Kidney (tissue), 22 donors: ENCODE data around the gene TREML2. TPM values are rescaled to one million over a fixed set of nuclear protein-coding genes. Genes with fewer than 3 reads are reported as not detected.
A peak's percentile ranks its signal among the peaks of the same experiment; 100 is the strongest.
"Not testable (repeated sequence)": the region's sequence is repeated elsewhere in the genome, so short reads cannot be mapped to it uniquely, and the experiment has no call there.

ENCODE experiments used
- DNase-seq, 5 donors: peaks; one replicate each; pipeline ENCODE4 v3.0.0-alpha.2; 2013 to 2020
- FAIRE-seq: peaks from 2 replicates; lab custom pipeline; 2012; peaks lifted over from hg19 to GRCh38; lab: Jason Lieb, UNC
- H3K27ac ChIP-seq, 2 donors: one replicate each; pipeline ENCODE4 v1.7.0; 2013; ENCODE audit warnings: low read depth in 2 of 2, low read length in 2 of 2, inconsistent platforms in 1 of 2
- H3K27me3 ChIP-seq: one replicate; pipeline ENCODE4 v1.7.1; 2013; ENCODE audit warnings: low read length, inconsistent platforms; ENCODE audit not compliant: control insufficient read depth, insufficient read depth
- H3K36me3 ChIP-seq, 3 donors: one replicate each; pipeline versions ENCODE4 v1.7.0 to v1.7.1; 2013; ENCODE audit warnings: low read length in 3 of 3, control low read depth in 1 of 3, inconsistent platforms in 1 of 3; ENCODE audit not compliant: insufficient read depth in 3 of 3, control insufficient read depth in 2 of 3
- H3K4me1 ChIP-seq, 3 donors: one replicate each; pipeline versions ENCODE4 v1.7.0 to v1.7.1; 2013; ENCODE audit warnings: low read length in 3 of 3, inconsistent platforms in 1 of 3, low read depth in 1 of 3; ENCODE audit not compliant: control insufficient read depth in 2 of 3, insufficient read depth in 2 of 3
- H3K4me3 ChIP-seq, 3 donors: one replicate each; pipeline versions ENCODE4 v1.7.0 to v1.8.1; 2013; ENCODE audit warnings: low read length in 3 of 3, control low read depth in 1 of 3, inconsistent platforms in 1 of 3
- H3K9ac ChIP-seq, 3 donors: one replicate each; pipeline versions ENCODE4 v1.7.0 to v1.7.1; 2013; ENCODE audit warnings: low read length in 3 of 3, control low read depth in 1 of 3, inconsistent platforms in 1 of 3
- H3K9me3 ChIP-seq, 3 donors: one replicate each; pipeline versions ENCODE4 v1.7.0 to v1.7.1; 2013; ENCODE audit warnings: low read length in 3 of 3, control low read depth in 1 of 3, inconsistent platforms in 1 of 3; ENCODE audit not compliant: control insufficient read depth in 2 of 3, insufficient read depth in 1 of 3
- CTCF ChIP-seq: IDR thresholded peaks from 3 replicates; pipeline ENCODE4 v1.5.1; 2012; ENCODE audit warnings: mild to moderate bottlenecking, moderate library complexity, borderline replicate concordance; ENCODE audit not compliant: insufficient read depth; ENCODE audit errors: extremely low read depth
- intact Hi-C: fragments of 100-400 bp; cut with DNase I; formaldehyde crosslinking; loops from one replicate; pipeline ENCODE4 v1.11.1; 2022
- long read RNA-seq, 10 donors: library from polyadenylated mRNA in 1 of 10; unstranded in 1 of 10; transcript quantifications; one replicate each; pipeline ENCODE4 v2.0.0 and lab custom pipeline, GENCODE V29; 2021 to 2026
- polyA plus RNA-seq: library from polyadenylated mRNA; stranded (reverse); fragments of 350-450 nt; fragmentation: Illumina TruSeq; extraction: RNeasy Lipid Tissue Mini Kit (QIAGEN cat#74804); gene quantifications from one replicate; pipeline ENCODE4 v1.2.3, GENCODE V29; 2014; ENCODE audit warnings: low read depth, low replicate concordance; ENCODE audit not compliant: insufficient read depth
- total RNA-seq: library from RNA; stranded (reverse); fragmentation: NEBNext Ultra II Directional; extraction: Animal tissue kit (Norgen Biotek cat#: 25700); gene quantifications from one replicate; pipeline ENCODE4 v1.2.1, GENCODE V29; 2021
- donor health status: control.
- donor health status: control.
- donor health status: control.
- donor health status: control.
- donor health status: control.
- donor health status: DM: yes; HTN: yes; CAD: no.
- donor health status: Normal renal cell carcinoma (clear cell type).

TREML2 gene
- total RNA-seq, result 0.41 TPM
- polyA plus RNA-seq, result not detected
- long read RNA-seq, donor 1, result 0 reads
- long read RNA-seq, donor 2, result 0 reads
- long read RNA-seq, donor 3, result 0 reads
- long read RNA-seq, donor 4, result 0 reads
- long read RNA-seq, donor 5, result 0 reads
- long read RNA-seq, donor 6, partial matches to known transcripts, result 14 of 14 reads
- long read RNA-seq, donor 6, other reads (novel, unspliced or antisense), result 0 of 14 reads
- long read RNA-seq, donor 7, result 0 reads
- long read RNA-seq, donor 8, result 0 reads
- long read RNA-seq, donor 9, result 0 reads
- long read RNA-seq, donor 10, result 0 reads

DNA sequence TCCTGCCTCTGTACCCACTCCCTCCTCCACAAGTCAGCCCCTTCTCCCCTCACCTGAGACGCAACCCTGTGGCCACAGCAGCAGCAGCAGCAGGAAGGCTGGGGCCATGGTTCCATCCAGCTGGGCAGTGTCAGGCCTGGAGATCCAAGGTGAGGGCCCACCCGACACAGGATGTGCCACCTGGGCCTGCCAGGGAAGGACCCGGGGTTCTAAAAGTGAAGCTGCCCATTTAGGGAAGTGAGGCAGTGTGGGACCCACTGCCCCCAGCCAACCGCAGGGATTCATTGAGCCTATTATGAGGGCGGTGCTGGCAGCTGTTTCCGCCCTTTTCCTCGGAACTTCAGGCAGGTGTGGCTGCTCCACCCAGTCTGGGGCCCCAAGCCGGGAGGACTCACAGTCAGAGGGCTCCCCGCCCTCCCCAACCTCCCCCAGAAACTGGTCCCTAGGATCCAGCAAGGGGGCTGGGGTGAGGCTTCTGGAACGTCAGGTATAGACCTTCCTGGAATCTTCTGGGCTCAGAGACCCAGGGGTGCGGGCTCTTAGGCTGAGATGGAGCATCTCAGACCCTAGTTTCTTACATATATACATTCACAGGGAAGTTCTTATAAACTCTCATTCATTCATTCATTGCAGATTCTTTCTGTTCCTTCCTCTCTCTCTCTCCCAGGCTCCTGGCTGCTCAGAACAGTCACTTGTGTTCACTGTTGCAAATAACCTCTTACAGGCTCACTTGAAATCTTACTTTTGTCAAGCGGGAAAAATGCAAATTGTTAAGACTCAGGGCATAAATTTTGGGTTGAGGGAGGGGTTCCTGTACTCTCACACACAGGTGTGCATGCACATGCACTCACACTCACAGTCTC lies at the start of gene TREML2:
TREML2 (minus strand) TSS at position 249 of the 863 bp plus-strand sequence; CDS start at position 108, 141 bp downstream.
- H3K27me3 ChIP-seq, result no peaks in the 10 kb centered on the region
- no peaks in the 10 kb centered on the region for H3K4me1 ChIP-seq
- no peak within 1 kb of the TSS for H3K27ac ChIP-seq
- TF ChIP-seq CTCF, result no peak
- H3K9me3 ChIP-seq, result no peaks in the 10 kb centered on the region
- no peaks in the 10 kb centered on the region for H3K36me3 ChIP-seq
- intact Hi-C loops, result no loop called here
- DNase-seq (peak in 1 of 5 donors; percentile 4), FAIRE-seq (no peak)
- no peak within 1 kb of the TSS for H3K4me3 ChIP-seq
- no peak within 1 kb of the TSS for H3K9ac ChIP-seq

DNA sequence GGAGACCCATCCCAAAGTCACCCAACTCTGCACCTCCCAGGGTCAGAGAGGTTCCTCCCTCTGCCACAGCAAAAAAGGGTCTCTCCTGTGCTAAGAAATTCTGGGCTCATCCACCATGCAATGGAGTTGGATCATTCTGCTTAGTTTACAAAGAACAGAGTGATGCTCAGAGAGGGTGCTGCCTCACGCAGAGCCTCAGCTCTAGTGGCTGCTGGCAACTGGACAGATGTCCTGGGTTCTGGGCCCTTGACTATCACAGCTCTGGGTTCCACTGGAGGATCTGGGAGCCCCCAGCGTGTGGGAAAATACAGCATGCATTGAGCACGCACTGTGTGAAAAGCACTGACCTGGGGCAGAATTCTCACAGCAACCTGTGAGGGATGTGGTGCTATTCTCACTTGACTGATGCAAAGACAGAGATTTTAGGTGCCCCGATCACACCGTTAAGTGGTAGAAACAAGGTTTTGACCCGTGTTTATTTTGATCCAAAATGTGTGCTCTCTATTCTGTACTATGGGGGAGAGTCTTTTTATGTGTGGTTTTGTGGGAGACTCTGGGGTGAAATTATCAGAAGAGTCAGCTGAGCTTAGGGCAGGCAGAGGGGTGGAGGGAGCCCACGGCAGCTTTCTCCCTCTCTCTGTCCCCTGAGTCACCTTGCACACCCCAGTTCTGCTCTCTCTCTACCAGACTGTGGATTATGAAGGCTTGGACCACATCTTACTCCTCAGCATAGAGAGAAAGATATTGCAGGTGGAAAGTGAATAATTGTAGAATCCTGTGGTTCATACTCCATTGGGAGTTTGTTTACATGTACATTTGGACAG lies 47.1 kb upstream of the TREML2 start:
- Histone ChIP-seq H3K4me3 (no peak overlapping the region), H3K9me3 (no peaks in the 10 kb centered on the region), H3K9ac (no peak overlapping the region), H3K36me3 (no peaks in the 10 kb centered on the region), H3K4me1 (no peaks in the 10 kb centered on the region), H3K27me3 (no peaks in the 10 kb centered on the region), H3K27ac (no peak overlapping the region)
- intact Hi-C loops, result no loop called here
- FAIRE-seq (no peak), DNase-seq (no peak)
- TF ChIP-seq CTCF, result no peak

- no peak for FAIRE-seq
- no peak for TF ChIP-seq CTCF
- H3K4me3 ChIP-seq, result no peak overlapping the region
- no peak overlapping the region for H3K27ac ChIP-seq
- H3K27me3 ChIP-seq, result no peaks in the 10 kb centered on the region
- no peaks in the 10 kb centered on the region for H3K4me1 ChIP-seq
- peak in 1 of 5 donors; percentile 51 for DNase-seq
- intact Hi-C loops, result no loop called here
- no peaks in the 10 kb centered on the region for H3K36me3 ChIP-seq
- no peak overlapping the region for H3K9ac ChIP-seq
- no peaks in the 10 kb centered on the region for H3K9me3 ChIP-seq
Measured at GRCh38 chr6:41247288-41247865, 46.4 kb upstream of the TREML2 start.

- DNase-seq, intact Hi-C loops, H3K4me1 ChIP-seq, H3K27me3 ChIP-seq, H3K27ac ChIP-seq, FAIRE-seq, H3K9ac ChIP-seq, H3K4me3 ChIP-seq, H3K36me3 ChIP-seq, H3K9me3 ChIP-seq: not testable (repeated sequence)
Measured at GRCh38 chr6:41246529-41246928, 45.6 kb upstream of the TREML2 start.
